Body of pancreas (tissue), 4 donors: ENCODE measurements around the gene CORO1C.

ENCODE experiments used
- POLR2A ChIP-seq, 3 donors: fragments of 450-650 bp; IDR thresholded peaks; one replicate each; pipeline ENCODE4 v1.6.1; 2016; ENCODE audit warnings: antibody characterized with exemption in 3 of 3, mild to moderate bottlenecking in 2 of 3
- TF ChIP-seq, protein P1 (sequence below), 7 experiments: fragments of 450-650 bp in 4 of 7; fragments of 200-600 bp in 3 of 7; sonication (generic) in 3 of 7; IDR thresholded peaks; one replicate each; pipeline ENCODE4 v1.5.1; 2016 to 2019; ENCODE audit warnings: antibody characterized with exemption in 7 of 7

DNA sequence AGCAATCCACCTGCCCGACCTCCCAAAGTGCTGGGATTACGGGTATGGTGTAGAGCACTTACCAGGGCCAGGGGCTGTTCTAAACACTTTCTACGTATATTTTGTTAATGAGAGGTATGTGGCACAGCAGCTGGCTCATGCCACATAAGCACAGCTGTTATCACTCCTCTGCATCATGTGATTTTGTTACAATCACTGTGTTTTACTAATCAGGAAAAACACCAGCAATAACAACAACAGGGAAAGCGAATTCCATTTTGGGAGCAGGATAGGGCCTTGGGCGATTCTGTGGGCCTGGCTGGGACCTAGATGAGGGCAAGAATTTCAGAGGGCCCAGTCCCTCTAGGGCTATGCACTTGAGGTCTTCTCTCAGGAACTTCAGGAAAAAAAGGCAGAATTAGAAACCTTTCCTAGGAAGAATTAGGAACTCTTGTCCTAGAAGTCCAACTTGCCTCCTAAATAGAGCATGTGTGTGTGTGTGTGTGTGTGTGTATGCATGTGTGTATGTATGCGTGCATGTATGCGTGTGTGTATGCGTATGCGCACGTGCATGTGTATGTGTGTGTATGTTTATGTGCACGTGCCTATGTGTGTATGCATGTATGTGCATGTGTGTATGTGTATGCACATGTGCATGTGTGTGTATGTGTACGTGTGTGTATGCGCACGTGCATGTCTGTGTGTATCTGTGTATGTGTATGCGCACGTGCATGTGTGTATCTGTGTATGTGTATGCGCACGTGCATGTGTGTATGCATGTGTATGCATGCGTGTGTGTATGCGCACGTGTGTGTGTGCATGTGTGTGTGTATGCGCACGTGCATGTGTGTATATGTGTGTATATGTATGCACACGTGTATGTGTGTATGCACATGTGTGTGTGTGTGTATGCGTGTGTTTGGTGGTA lies 41.8 kb upstream of the CORO1C start:
- TF ChIP-seq, protein P1, sequence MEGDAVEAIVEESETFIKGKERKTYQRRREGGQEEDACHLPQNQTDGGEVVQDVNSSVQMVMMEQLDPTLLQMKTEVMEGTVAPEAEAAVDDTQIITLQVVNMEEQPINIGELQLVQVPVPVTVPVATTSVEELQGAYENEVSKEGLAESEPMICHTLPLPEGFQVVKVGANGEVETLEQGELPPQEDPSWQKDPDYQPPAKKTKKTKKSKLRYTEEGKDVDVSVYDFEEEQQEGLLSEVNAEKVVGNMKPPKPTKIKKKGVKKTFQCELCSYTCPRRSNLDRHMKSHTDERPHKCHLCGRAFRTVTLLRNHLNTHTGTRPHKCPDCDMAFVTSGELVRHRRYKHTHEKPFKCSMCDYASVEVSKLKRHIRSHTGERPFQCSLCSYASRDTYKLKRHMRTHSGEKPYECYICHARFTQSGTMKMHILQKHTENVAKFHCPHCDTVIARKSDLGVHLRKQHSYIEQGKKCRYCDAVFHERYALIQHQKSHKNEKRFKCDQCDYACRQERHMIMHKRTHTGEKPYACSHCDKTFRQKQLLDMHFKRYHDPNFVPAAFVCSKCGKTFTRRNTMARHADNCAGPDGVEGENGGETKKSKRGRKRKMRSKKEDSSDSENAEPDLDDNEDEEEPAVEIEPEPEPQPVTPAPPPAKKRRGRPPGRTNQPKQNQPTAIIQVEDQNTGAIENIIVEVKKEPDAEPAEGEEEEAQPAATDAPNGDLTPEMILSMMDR (IDR thresholded peaks at IDR 0.05), result no peak
- TF ChIP-seq POLR2A (IDR thresholded peaks at IDR 0.05), result no peak
